ENCODE results near the gene RUFY1. TPM values are rescaled to one million over a fixed set of nuclear protein-coding genes. Genes with fewer than 3 reads are reported as not detected.
A peak's percentile ranks its signal among the peaks of the same experiment; 100 is the strongest.
"Not testable (repeated sequence)": the region's sequence is repeated elsewhere in the genome, so short reads cannot be mapped to it uniquely, and the experiment has no call there.

Gene RUFY1, protein sequence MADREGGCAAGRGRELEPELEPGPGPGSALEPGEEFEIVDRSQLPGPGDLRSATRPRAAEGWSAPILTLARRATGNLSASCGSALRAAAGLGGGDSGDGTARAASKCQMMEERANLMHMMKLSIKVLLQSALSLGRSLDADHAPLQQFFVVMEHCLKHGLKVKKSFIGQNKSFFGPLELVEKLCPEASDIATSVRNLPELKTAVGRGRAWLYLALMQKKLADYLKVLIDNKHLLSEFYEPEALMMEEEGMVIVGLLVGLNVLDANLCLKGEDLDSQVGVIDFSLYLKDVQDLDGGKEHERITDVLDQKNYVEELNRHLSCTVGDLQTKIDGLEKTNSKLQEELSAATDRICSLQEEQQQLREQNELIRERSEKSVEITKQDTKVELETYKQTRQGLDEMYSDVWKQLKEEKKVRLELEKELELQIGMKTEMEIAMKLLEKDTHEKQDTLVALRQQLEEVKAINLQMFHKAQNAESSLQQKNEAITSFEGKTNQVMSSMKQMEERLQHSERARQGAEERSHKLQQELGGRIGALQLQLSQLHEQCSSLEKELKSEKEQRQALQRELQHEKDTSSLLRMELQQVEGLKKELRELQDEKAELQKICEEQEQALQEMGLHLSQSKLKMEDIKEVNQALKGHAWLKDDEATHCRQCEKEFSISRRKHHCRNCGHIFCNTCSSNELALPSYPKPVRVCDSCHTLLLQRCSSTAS
- total RNA-seq: 24.5 TPM
- long read RNA-seq, transcript RUFY1-201 (18 exons, 2,646 nt): major isoform, 27 of 48 reads
- long read RNA-seq, partial matches to known transcripts: 10 of 48 reads
- long read RNA-seq, other reads (novel, unspliced or antisense): 6 of 48 reads

DNA sequence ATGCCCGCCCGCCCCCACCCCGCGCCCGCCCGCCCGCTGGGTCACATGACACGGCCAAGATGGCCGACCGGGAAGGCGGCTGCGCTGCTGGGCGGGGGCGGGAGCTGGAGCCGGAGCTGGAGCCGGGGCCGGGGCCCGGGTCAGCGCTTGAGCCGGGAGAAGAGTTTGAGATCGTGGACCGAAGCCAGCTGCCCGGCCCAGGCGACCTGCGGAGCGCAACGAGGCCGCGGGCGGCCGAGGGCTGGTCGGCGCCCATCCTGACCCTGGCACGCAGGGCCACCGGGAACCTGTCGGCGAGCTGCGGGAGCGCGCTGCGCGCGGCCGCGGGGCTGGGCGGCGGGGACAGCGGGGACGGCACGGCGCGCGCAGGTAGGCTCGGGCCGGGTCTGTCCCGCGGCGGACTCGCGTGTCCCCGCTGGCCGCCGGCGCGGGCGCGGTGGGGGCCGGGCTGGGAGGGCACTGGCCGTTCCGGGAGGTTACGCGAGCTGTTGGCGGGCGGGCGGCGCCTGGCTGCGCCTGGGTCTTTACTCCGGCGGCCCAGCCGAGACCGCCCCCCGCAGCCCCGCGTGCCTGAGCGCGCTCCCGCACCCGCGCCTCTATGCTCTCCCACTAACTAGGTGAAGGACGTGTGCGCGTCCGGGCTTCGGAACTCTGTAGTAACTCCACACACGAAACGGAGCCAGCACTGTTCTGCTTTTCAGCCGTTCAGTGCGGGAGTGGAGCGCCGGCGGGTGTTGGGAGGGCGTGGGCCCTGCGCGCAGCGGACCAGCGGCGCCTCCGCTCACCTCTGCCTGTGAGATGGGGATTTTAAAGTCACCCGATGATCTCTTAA lies at the start of gene RUFY1:
TSS of gene RUFY1 (plus strand) at position 44 of the 832 bp plus-strand sequence. CDS start at position 60, 16 bp downstream.
- intact Hi-C loops (cut with micrococcal nuclease): no loop called here
- ATAC-seq: peak; percentile 91
- peak; percentile 92 for DNase-seq

DNA sequence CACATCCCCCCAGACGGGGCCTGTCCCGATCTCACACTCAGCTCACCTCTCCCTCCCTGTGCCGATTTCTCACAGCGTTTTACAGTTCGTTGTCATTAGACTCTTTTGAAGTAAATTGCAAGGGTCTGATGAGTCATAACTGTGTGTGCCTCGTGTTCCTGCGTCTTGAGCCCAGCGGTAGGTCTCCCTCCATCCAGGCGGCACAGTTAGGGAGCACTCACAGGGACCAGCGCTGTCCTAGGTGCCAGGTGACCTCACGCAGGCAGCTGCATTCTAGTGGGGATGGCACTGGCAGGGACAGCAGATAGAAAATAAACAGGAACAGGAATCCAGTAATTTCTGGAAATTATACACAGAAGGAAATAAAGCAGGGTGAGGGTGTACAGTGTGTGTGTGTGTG lies 48.4 kb upstream of the RUFY1 start:
- intact Hi-C loops (cut with micrococcal nuclease); DNase-seq: not testable (repeated sequence)

GRCh38 chr5:179502420-179502819 lies 47.9 kb upstream of the RUFY1 start:
- ATAC-seq; DNase-seq; intact Hi-C loops (cut with micrococcal nuclease): not testable (repeated sequence)

More for the DNA sequence above, 48.4 kb upstream of the RUFY1 start:
- ATAC-seq: not testable (repeated sequence)

DNA sequence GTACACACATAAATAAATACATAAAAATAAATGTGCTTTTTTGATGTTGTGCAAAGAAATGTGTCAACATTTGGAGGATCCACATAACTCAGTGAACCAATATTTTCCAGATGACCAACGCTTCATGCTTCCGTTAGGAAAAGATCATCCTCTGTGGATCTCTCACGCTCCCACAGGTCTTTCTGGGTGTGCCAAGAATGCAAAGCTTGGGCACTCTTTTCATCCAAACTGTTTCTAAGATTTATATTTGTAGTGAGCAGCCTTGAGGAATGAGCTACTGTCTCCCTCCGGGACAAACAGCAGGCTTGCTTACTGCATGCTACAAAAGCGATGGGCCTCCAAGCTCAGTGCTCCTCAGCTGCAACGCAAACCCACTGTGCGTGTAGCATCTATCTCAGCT lies 46.2 kb upstream of the RUFY1 start:
- DNase-seq: no peak
- intact Hi-C loops (cut with micrococcal nuclease): no loop called here

GRCh38 chr5:179504600-179505396 lies 45.6 kb upstream of the RUFY1 start:
- intact Hi-C loops (cut with micrococcal nuclease): no loop called here
- ATAC-seq: no peak
- DNase-seq: no peak

More for the DNA sequence above, 46.2 kb upstream of the RUFY1 start:
- no peak for ATAC-seq

GRCh38 chr5:179505636-179506261 lies 44.6 kb upstream of the RUFY1 start:
- ATAC-seq (no peak), DNase-seq (no peak)
- intact Hi-C loops (cut with micrococcal nuclease): no loop called here

DNA sequence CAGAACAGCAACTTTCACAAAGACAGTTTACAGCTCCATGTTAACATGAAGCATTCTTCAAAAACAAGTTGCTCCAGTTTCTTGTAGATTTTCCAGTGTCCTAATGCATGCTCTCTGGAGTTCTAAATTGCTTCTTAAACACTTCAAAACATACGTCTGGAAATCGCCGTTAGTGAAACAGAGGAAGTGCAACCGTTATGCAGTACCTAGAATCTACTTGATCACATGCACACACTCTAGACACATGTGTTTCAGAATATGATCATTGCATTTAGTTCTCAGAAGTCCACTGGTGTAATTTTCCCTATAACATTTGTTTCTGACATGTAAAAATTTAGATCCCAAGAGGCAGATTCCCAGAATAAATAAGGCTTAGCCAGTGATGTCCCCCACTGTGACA lies 41.1 kb upstream of the RUFY1 start:
- intact Hi-C loops (cut with micrococcal nuclease): no loop called here
- no peak for ATAC-seq

DNA sequence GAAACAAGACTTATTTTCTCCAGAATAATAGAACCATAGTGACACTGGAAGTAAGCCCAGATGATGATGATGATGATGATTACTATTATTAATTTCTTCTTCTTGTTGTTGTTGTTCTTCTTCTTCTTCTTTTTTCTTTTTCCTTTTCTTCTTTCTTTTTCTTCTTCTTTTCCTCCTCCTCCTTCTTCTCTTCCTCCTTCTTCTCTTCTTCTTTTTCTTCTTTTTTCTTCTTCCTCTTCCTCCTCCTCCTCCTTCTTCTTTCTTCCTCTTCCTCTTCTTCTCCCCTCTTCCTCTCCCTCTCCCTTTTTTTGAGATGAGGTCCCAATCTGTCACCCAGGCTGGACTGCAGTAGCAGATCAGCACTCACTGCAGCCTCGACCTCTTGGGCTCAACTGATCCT lies 40.5 kb upstream of the RUFY1 start:
- intact Hi-C loops (cut with micrococcal nuclease): no loop called here
- DNase-seq: no peak
- ATAC-seq: no peak

More for the DNA sequence above, 41.1 kb upstream of the RUFY1 start:
- DNase-seq: no peak

GRCh38 chr5:179512452-179513000 lies 37.8 kb upstream of the RUFY1 start:
- intact Hi-C loops (cut with micrococcal nuclease): no loop called here
- ATAC-seq (no peak), DNase-seq (no peak)

- DNase-seq; intact Hi-C loops (cut with micrococcal nuclease); ATAC-seq: not testable (repeated sequence)
These were observed 34.9 kb upstream of the RUFY1 start for GRCh38 chr5:179515501-179515900.

DNA sequence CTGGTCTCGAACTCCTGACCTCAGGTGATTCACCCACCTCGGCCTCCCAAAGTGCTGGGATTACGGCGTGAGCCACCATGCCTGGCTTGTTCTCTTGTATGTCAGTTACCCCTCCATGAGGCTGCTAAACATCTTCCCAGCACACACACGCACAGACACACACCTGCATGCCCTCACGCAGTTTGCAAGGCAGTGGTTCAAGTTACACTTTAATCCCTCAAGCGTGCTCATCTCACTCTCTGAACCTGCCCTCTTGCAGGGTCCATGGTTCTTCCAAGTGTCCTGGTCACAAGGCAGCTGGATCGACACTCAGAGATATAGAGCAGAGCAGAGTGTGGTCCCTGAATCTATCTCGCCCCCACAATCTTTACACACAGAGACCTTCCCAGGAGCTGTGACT lies 34.1 kb upstream of the RUFY1 start:
- intact Hi-C loops (cut with micrococcal nuclease): no loop called here
- no peak for ATAC-seq
- DNase-seq: no peak

DNA sequence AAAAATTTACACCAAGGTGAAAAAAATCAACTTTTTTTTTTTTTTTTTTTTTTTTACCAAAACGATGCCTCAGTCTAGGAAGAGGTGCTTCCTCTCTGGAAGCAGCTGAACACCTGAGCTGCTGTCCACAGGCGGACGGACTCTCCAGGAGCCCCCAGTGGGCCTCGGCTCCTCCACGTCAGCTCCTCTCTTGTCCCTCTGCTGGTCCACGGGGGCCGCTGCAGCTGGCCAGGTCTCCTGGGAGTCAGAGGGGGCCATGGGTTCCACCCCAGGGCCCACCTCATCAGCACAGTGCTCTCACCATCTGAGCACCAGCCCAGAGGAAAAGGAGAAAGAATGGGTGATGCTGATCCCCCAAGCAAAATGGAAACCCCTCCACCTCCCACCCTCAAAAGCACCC lies 32.6 kb upstream of the RUFY1 start:
- intact Hi-C loops (cut with micrococcal nuclease): not testable (repeated sequence)

DNA sequence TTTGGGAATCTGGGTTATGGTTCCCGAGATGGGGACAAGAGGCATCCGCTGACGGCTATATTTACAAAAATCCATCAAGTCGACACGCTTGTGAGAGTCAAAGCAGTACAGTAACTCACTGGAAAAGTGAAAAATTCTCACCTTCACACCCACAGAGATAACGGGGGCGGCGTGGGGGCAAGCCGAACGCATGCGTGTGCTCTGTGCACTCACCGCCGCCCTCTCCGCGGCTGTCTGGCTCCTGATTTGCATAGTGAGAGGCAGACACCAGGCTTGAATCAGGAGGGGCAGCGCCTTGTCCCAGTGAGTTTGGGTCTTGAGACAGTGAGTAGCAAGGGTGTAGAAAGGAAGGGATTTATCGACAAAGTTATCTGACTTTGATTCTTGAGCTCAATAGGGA lies 32.0 kb upstream of the RUFY1 start:
- ATAC-seq; DNase-seq; intact Hi-C loops (cut with micrococcal nuclease): not testable (repeated sequence)

More for the DNA sequence above, 32.6 kb upstream of the RUFY1 start:
- ATAC-seq, DNase-seq: not testable (repeated sequence)

- intact Hi-C loops (cut with micrococcal nuclease); DNase-seq; ATAC-seq: not testable (repeated sequence)
These were observed 30.8 kb upstream of the RUFY1 start for GRCh38 chr5:179519416-179520070.

DNA sequence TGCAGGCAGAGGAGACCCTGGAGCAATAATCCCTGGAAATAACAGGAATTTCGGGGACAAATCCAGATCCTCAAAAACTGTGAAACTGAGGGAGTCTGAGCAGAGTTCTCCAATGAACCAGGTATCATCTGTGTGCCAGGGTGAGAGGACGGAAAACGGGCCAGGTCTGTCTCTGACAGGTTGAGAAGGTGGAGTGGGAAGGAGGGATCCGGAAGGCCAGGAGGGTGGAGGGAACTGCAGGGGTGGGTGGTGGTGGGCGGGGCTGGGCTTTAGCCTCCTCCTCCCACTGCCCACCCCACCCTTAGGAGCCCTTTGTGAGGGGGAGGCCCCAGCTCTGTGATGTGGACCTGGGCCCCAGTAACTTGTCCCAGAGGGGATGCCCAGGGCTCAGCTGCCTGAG lies 28.2 kb upstream of the RUFY1 start:
- intact Hi-C loops (cut with micrococcal nuclease); DNase-seq; ATAC-seq: not testable (repeated sequence)

DNA sequence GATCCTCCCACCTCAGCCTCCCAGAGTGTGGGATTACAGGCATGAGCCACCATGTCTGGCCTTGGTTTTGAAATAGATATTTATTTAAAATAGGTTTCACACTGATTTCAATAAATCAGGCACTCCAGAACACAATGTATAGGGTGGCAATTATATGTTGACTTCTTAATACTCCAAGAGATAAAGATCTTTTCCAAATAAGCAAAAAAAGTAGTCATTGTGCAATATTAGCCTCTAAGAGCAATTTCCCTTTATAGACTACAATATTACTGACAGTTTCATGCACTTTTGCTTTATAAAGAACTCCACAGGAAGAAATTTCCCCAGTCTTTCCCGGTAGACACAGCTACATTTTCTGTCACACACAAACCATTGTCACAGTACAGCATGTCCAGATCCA lies 23.4 kb upstream of the RUFY1 start:
- intact Hi-C loops (cut with micrococcal nuclease): no loop called here
- ATAC-seq: no peak
- DNase-seq: no peak

All from left ventricle myocardium superior (tissue), 1 donor.